ENCODE results near the gene SV2C. TPM values are rescaled to one million over a fixed set of nuclear protein-coding genes. Genes with fewer than 3 reads are reported as not detected.

The SV2C gene
- total and polyA plus RNA-seq, 10 of the 15 experiments (the other 5 are each of a cell fraction or from before 2014, with no cell fraction given), result under 0.01 to 1.1 (median 0.63) TPM

GRCh38 chr5:76196457-76196856, 113.3 kb downstream of the SV2C start:
- Histone ChIP-seq H3K79me2 (ENCODE audit: control insufficient read depth, insufficient read depth, low read length) (no peaks in the 10 kb centered on the region), H3K27ac (ENCODE audit: control insufficient read depth, insufficient read depth) (no peak overlapping the region), H4K20me1 (ENCODE audit: control insufficient read depth, insufficient read depth) (no peaks in the 10 kb centered on the region), H3K4me3 (no peak overlapping the region), H3K9ac (ENCODE audit: control insufficient read depth, insufficient read depth, low read length) (no peak overlapping the region), H3K4me1 (ENCODE audit: control insufficient read depth, insufficient read depth, low read length) (no peaks in the 10 kb centered on the region), H3K4me2 (ENCODE audit: control insufficient read depth, insufficient read depth) (no peak overlapping the region), H2AFZ (ENCODE audit: control insufficient read depth, low read depth, low read length) (no peak overlapping the region), H3K27me3 (replicated peaks in 1 of 2; ENCODE audit: control insufficient read depth in 2 of 2, insufficient read depth in 2 of 2, low read length in 1 of 2) (no peaks in the 10 kb centered on the region), H3K9me3 (replicated peaks; ENCODE audit: control insufficient read depth, insufficient read depth, low read length) (no peaks in the 10 kb centered on the region), H3K36me3 (ENCODE audit: control insufficient read depth in 2 of 2, insufficient read depth in 2 of 2, low read length in 1 of 2) (no peaks in the 10 kb centered on the region)
- 45% methylated on average over 3 of the region's 3 CpGs for WGBS (ENCODE audit: insufficient coverage, insufficient replicate concordance, low lambda C conversion rate, missing lambda C conversion rate)
- TF ChIP-seq SMAD5 (IDR thresholded peaks at IDR 0.05; ENCODE audit: low read depth), result no peak
- no peak for TF ChIP-seq SMAD1 (IDR thresholded peaks at IDR 0.05; ENCODE audit: low read depth, partially characterized antibody)
- TF ChIP-seq FOXK2 (IDR thresholded peaks at IDR 0.05), result no peak
- no peak for TF ChIP-seq CBFB (IDR thresholded peaks at IDR 0.05; ENCODE audit: low read depth)
- TF ChIP-seq, protein P1, sequence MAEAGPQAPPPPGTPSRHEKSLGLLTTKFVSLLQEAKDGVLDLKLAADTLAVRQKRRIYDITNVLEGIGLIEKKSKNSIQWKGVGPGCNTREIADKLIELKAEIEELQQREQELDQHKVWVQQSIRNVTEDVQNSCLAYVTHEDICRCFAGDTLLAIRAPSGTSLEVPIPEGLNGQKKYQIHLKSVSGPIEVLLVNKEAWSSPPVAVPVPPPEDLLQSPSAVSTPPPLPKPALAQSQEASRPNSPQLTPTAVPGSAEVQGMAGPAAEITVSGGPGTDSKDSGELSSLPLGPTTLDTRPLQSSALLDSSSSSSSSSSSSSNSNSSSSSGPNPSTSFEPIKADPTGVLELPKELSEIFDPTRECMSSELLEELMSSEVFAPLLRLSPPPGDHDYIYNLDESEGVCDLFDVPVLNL (IDR thresholded peaks at IDR 0.05; ENCODE audit: low read depth, low read length), result no peak
- TF ChIP-seq PML (IDR thresholded peaks at IDR 0.05; ENCODE audit: low read length), result no peak
- TF ChIP-seq ZZZ3 (IDR thresholded peaks at IDR 0.05; ENCODE audit: control insufficient read depth, insufficient read length, low read depth), result no peak
- no peak for TF ChIP-seq E4F1 (IDR thresholded peaks at IDR 0.05; ENCODE audit: borderline replicate concordance, partially characterized antibody)
- TF ChIP-seq ESRRA (IDR thresholded peaks at IDR 0.05; ENCODE audit: low read length), result no peak
- TF ChIP-seq WRNIP1 (IDR thresholded peaks at IDR 0.05; ENCODE audit: borderline replicate concordance, low read depth, low read length), result no peak
- TF ChIP-seq CHD4 (IDR thresholded peaks at IDR 0.05), result no peak
- TF ChIP-seq NFXL1 (IDR thresholded peaks at IDR 0.05; ENCODE audit: borderline replicate concordance), result no peak
- no peak for TF ChIP-seq ZNF207 (IDR thresholded peaks at IDR 0.05; ENCODE audit: borderline replicate concordance)
- TF ChIP-seq SIX5 (IDR thresholded peaks at IDR 0.05; ENCODE audit: low read depth, low read length, severe bottlenecking), result no peak
- no peak for TF ChIP-seq PAX5 (IDR thresholded peaks at IDR 0.05; ENCODE audit: borderline replicate concordance, low read depth, low read length)
- no peak for TF ChIP-seq SP1 (IDR thresholded peaks at IDR 0.05; ENCODE audit: low read depth, low read length)
- no peak for TF ChIP-seq ZNF592 (IDR thresholded peaks at IDR 0.05)
- TF ChIP-seq, protein P2, sequence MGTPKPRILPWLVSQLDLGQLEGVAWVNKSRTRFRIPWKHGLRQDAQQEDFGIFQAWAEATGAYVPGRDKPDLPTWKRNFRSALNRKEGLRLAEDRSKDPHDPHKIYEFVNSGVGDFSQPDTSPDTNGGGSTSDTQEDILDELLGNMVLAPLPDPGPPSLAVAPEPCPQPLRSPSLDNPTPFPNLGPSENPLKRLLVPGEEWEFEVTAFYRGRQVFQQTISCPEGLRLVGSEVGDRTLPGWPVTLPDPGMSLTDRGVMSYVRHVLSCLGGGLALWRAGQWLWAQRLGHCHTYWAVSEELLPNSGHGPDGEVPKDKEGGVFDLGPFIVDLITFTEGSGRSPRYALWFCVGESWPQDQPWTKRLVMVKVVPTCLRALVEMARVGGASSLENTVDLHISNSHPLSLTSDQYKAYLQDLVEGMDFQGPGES (IDR thresholded peaks at IDR 0.05), result no peak
- ChIA-PET RAD21 (ENCODE audit: unreplicated experiment) (no interaction called here), SMC1A (ENCODE audit: uncharacterized antibody, unreplicated experiment) (no interaction called here), CTCF (no interaction called here), POLR2A (no interaction called here)
- no peak for FAIRE-seq
- intact Hi-C loops (cut with micrococcal nuclease; ENCODE audit: unreplicated experiment) (no loop called here), in situ Hi-C loops (cut with MboI) (no loop called here)
- no TSS peak for BruUV-seq (replicated peaks)
- no peak for ATAC-seq
- no peak for DNase-seq (ENCODE audit: low read depth, low spot score)
